ENCODE measurements around the gene RMDN3.

The RMDN3 gene

GRCh38 chr15:40772014-40772413 lies 17.0 kb upstream of the RMDN3 start:
- no peak for DNase-seq (ENCODE audit: low spot score)

GRCh38 chr15:40771242-40771641 lies 16.2 kb upstream of the RMDN3 start:
- no peak for DNase-seq (ENCODE audit: low spot score)

GRCh38 chr15:40770147-40770721 lies 15.2 kb upstream of the RMDN3 start:
- DNase-seq (ENCODE audit: low spot score): peak; percentile 90

- DNase-seq (ENCODE audit: low spot score): peak; percentile 96
Observed at GRCh38 chr15:40769274-40770146, 14.5 kb upstream of the RMDN3 start, which contains the start of gene C15orf62. TSS of gene C15orf62 (plus strand) at chr15:40769980. CDS start at chr15:40770496, 516 bp downstream.

GRCh38 chr15:40768521-40769273 lies 13.6 kb upstream of the RMDN3 start:
- DNase-seq (ENCODE audit: low spot score): peak; percentile 40

- no peak for DNase-seq (ENCODE audit: low spot score)
Observed at GRCh38 chr15:40767838-40768500, 12.9 kb upstream of the RMDN3 start.

- no peak for DNase-seq (ENCODE audit: low spot score)
Observed at GRCh38 chr15:40766906-40767837, 12.1 kb upstream of the RMDN3 start.

GRCh38 chr15:40766194-40766815 lies 11.3 kb upstream of the RMDN3 start:
- DNase-seq (ENCODE audit: low spot score): no peak

- peak; percentile 50 for DNase-seq (ENCODE audit: low spot score)
Observed at GRCh38 chr15:40764629-40765103, 9.6 kb upstream of the RMDN3 start.

- DNase-seq (ENCODE audit: low spot score): peak; percentile 77
Observed at GRCh38 chr15:40763801-40764628, 9.0 kb upstream of the RMDN3 start, which contains the start of gene GCHFR. TSS of gene GCHFR (plus strand) at chr15:40764068. CDS start at chr15:40764181, 113 bp downstream.

GRCh38 chr15:40762919-40763800 lies 8.1 kb upstream of the RMDN3 start:
- no peak for DNase-seq (ENCODE audit: low spot score)

- no peak for DNase-seq (ENCODE audit: low spot score)
Observed at GRCh38 chr15:40759961-40760360, 4.9 kb upstream of the RMDN3 start.

GRCh38 chr15:40756938-40757337 lies 1.9 kb upstream of the RMDN3 start:
- no peak for DNase-seq (ENCODE audit: low spot score)

GRCh38 chr15:40755812-40756208 lies 756 bp upstream of the RMDN3 start:
- peak; percentile 37 for DNase-seq (ENCODE audit: low spot score)

GRCh38 chr15:40754574-40754882 lies 526 bp downstream of the RMDN3 start:
- DNase-seq (ENCODE audit: low spot score): no peak

GRCh38 chr15:40751745-40752144 lies 3.3 kb downstream of the RMDN3 start:
- no peak for DNase-seq (ENCODE audit: low spot score)

GRCh38 chr15:40750885-40751284 lies 4.2 kb downstream of the RMDN3 start:
- no peak for DNase-seq (ENCODE audit: low spot score)

- DNase-seq (ENCODE audit: low spot score): no peak
Observed at GRCh38 chr15:40749151-40749630, 5.9 kb downstream of the RMDN3 start.

All from NAMALWA (cell line).